Loucy (cell line): Measurements from ENCODE around the gene CLEC2D.

Experiments
- H2AFZ ChIP-seq: fragments of 200-600 bp; sonication (generic); 2 replicates; pipeline ENCODE4 v1.6.0; 2016; ENCODE audit warnings: antibody characterized with exemption, mild to moderate bottlenecking, low read length, moderate library complexity
- H3F3A ChIP-seq: fragments of 200-600 bp; 2 replicates; pipeline ENCODE4 v1.6.0; 2016; ENCODE audit warnings: antibody characterized with exemption, low read depth, mild to moderate bottlenecking
- H3K27me3 ChIP-seq: fragments of 200-600 bp; sonication (generic); 2 replicates; pipeline ENCODE4 v1.6.1; 2014; ENCODE audit warnings: low read length, mild to moderate bottlenecking; ENCODE audit not compliant: insufficient read depth, poor library complexity, severe bottlenecking
- H3K36me3 ChIP-seq: fragments of 200-600 bp; sonication (generic); 2 replicates; pipeline ENCODE4 v1.6.1; 2016; ENCODE audit warnings: low read length; ENCODE audit not compliant: insufficient read depth
- H3K4me1 ChIP-seq: fragments of 200-600 bp; sonication (generic); 2 replicates; pipeline ENCODE4 v1.5.1; 2014; ENCODE audit warnings: low read length, mild to moderate bottlenecking; ENCODE audit not compliant: insufficient read depth, poor library complexity, severe bottlenecking
- H3K4me2 ChIP-seq: fragments of 200-600 bp; sonication (generic); 2 replicates; pipeline ENCODE4 v1.6.0; 2014; ENCODE audit warnings: antibody characterized with exemption, low read length, low read depth, mild to moderate bottlenecking; ENCODE audit not compliant: poor library complexity, severe bottlenecking
- H3K4me3 ChIP-seq: fragments of 200-600 bp; sonication (generic); 2 replicates; pipeline ENCODE4 v1.5.1; 2014; ENCODE audit warnings: low read length, mild to moderate bottlenecking, mixed read lengths; ENCODE audit not compliant: poor library complexity, severe bottlenecking
- H3K79me2 ChIP-seq: fragments of 200-600 bp; sonication (generic); 2 replicates; pipeline ENCODE4 v1.6.1; 2014; ENCODE audit warnings: low read length; ENCODE audit not compliant: insufficient read depth
- H3K9ac ChIP-seq: fragments of 200-600 bp; sonication (generic); 2 replicates; pipeline ENCODE4 v1.6.0; 2014; ENCODE audit warnings: mild to moderate bottlenecking, low read depth, low read length, moderate library complexity; ENCODE audit not compliant: poor library complexity, severe bottlenecking
- H3K9me2 ChIP-seq: fragments of 200-600 bp; sonication (generic); replicated peaks from 2 replicates; pipeline ENCODE4 v1.6.1; 2016; ENCODE audit warnings: low read depth, low read length, mixed read lengths
- H3K9me3 ChIP-seq: fragments of 200-600 bp; sonication (generic); 2 replicates; pipeline ENCODE4 v1.6.1; 2014; ENCODE audit warnings: mild to moderate bottlenecking, antibody characterized with exemption, low read length, low read depth; ENCODE audit not compliant: insufficient read depth
- H4K20me1 ChIP-seq: fragments of 200-600 bp; sonication (generic); 2 replicates; pipeline ENCODE4 v1.6.0; 2014; ENCODE audit warnings: antibody characterized with exemption, low read length, mild to moderate bottlenecking; ENCODE audit not compliant: insufficient read depth, poor library complexity, severe bottlenecking
- EZH2phosphoT487 ChIP-seq: fragments of 200-600 bp; IDR thresholded peaks from 2 replicates; pipeline ENCODE4 v1.6.1; 2018; ENCODE audit warnings: antibody characterized with exemption, mild to moderate bottlenecking, moderate library complexity, borderline replicate concordance
- TF ChIP-seq, protein P1 (sequence below): fragments of 200-600 bp; sonication (generic); conservative IDR thresholded peaks from 2 replicates; pipeline ENCODE4 v1.5.1; 2014; ENCODE audit warnings: mild to moderate bottlenecking, antibody characterized with exemption, low read length

Gene CLEC2D

GRCh38 chr12:9721394-9722092 is 52.0 kb downstream of the CLEC2D start:
- no peaks in the 10 kb centered on the region for H3F3A ChIP-seq
- H3K27me3 ChIP-seq: no peaks in the 10 kb centered on the region
- no peaks in the 10 kb centered on the region for H3K4me1 ChIP-seq
- no peak overlapping the region for H3K4me2 ChIP-seq
- H3K36me3 ChIP-seq: no peaks in the 10 kb centered on the region
- H3K9ac ChIP-seq: no peak overlapping the region
- H4K20me1 ChIP-seq: no peaks in the 10 kb centered on the region
- H3K79me2 ChIP-seq: no peaks in the 10 kb centered on the region
- no peak for TF ChIP-seq EZH2phosphoT487
- TF ChIP-seq, protein P1, sequence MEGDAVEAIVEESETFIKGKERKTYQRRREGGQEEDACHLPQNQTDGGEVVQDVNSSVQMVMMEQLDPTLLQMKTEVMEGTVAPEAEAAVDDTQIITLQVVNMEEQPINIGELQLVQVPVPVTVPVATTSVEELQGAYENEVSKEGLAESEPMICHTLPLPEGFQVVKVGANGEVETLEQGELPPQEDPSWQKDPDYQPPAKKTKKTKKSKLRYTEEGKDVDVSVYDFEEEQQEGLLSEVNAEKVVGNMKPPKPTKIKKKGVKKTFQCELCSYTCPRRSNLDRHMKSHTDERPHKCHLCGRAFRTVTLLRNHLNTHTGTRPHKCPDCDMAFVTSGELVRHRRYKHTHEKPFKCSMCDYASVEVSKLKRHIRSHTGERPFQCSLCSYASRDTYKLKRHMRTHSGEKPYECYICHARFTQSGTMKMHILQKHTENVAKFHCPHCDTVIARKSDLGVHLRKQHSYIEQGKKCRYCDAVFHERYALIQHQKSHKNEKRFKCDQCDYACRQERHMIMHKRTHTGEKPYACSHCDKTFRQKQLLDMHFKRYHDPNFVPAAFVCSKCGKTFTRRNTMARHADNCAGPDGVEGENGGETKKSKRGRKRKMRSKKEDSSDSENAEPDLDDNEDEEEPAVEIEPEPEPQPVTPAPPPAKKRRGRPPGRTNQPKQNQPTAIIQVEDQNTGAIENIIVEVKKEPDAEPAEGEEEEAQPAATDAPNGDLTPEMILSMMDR: no peak
- H3K4me3 ChIP-seq: no peak overlapping the region
- H2AFZ ChIP-seq: no peak overlapping the region
- H3K9me2 ChIP-seq: no peaks in the 10 kb centered on the region
- H3K9me3 ChIP-seq: no peaks in the 10 kb centered on the region

DNA sequence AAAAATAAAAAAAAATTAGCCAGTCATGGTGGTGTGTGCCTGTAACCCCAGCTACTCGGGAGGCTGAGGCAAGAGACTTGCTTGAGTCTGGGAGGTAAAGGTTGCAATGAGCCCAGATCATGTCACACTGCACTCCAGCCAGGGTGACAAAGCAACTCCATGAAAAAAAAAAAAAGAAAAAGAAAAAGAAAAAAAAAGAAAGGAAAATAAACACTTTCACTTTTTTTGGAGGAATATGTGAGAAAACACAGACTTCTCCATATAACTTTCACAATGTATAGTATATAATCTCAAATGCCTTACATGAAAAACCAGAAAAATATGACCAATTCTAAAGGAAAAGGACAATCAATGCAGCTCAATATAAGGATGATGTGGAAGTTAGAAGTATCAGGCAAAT is 54.5 kb downstream of the CLEC2D start:
- H2AFZ ChIP-seq: no peak overlapping the region
- H3K79me2 ChIP-seq: no peaks in the 10 kb centered on the region
- H3K36me3 ChIP-seq: no peaks in the 10 kb centered on the region
- H3K27me3 ChIP-seq: no peaks in the 10 kb centered on the region
- no peaks in the 10 kb centered on the region for H3K4me1 ChIP-seq
- no peaks in the 10 kb centered on the region for H3K9me2 ChIP-seq
- H3K4me3 ChIP-seq: no peak overlapping the region
- TF ChIP-seq, protein P1: no peak
- no peak for TF ChIP-seq EZH2phosphoT487
- no peak overlapping the region for H3K4me2 ChIP-seq
- H3K9ac ChIP-seq: no peak overlapping the region
- no peaks in the 10 kb centered on the region for H4K20me1 ChIP-seq
- H3K9me3 ChIP-seq: no peaks in the 10 kb centered on the region
- H3F3A ChIP-seq: no peaks in the 10 kb centered on the region; the same call in 1 of the 2 replicates

GRCh38 chr12:9725213-9725870 is 55.8 kb downstream of the CLEC2D start:
- H3K4me2 ChIP-seq: no peak overlapping the region
- no peak overlapping the region for H3K9ac ChIP-seq
- H4K20me1 ChIP-seq: no peaks in the 10 kb centered on the region
- H3K9me2 ChIP-seq: no peaks in the 10 kb centered on the region
- no peaks in the 10 kb centered on the region; the same call in 1 of the 2 replicates for H3F3A ChIP-seq
- H3K4me1 ChIP-seq: no peaks in the 10 kb centered on the region
- H2AFZ ChIP-seq: no peak overlapping the region; the same call in 1 of the 2 replicates
- no peaks in the 10 kb centered on the region for H3K79me2 ChIP-seq
- no peaks in the 10 kb centered on the region for H3K9me3 ChIP-seq
- TF ChIP-seq, protein P1: no peak
- TF ChIP-seq EZH2phosphoT487: no peak
- no peaks in the 10 kb centered on the region for H3K36me3 ChIP-seq
- H3K4me3 ChIP-seq: no peak overlapping the region
- no peaks in the 10 kb centered on the region for H3K27me3 ChIP-seq
